Measurements from ENCODE around the gene AVPR2.

AVPR2 gene

GRCh38 chrX:153953892-153954557 lies 49.6 kb downstream of the AVPR2 start (continued):
- TF ChIP-seq ZNF398 (tag by site-specific recombination; IDR thresholded peaks at IDR 0.05) (no peak), ZNF571 (tag by site-specific recombination; IDR thresholded peaks at IDR 0.05) (no peak), ELK4 (IDR thresholded peaks at IDR 0.05; ENCODE audit: borderline replicate concordance, low read depth, low read length) (no peak), HIC1 (tag by site-specific recombination; IDR thresholded peaks at IDR 0.05) (peak; percentile 91), ZNF423 (tag by site-specific recombination; IDR thresholded peaks at IDR 0.05) (no peak), ZNF26 (tag by site-specific recombination; IDR thresholded peaks at IDR 0.05) (no peak), ZBTB17 (tag by site-specific recombination; IDR thresholded peaks at IDR 0.05) (no peak), ZNF488 (tag by site-specific recombination; IDR thresholded peaks at IDR 0.05) (no peak), SCRT2 (tag by site-specific recombination; IDR thresholded peaks at IDR 0.05) (0 out of 2 replicates have a peak, but pooled peaks have one; percentile 1), ZNF707 (tag by site-specific recombination; IDR thresholded peaks at IDR 0.05) (no peak)

- ChIA-PET POLR2A (no interaction called here), CTCF (interaction anchor here (1.0 kb wide), 1 partner anchor 31 kb away, joined by 3 read pairs; no protein-coding TSS in a partner anchor)
Measured at GRCh38 chrX:153954558-153955227, 50.2 kb downstream of the AVPR2 start.

More at GRCh38 chrX:153954558-153955227, 50.2 kb downstream of the AVPR2 start:
- Histone ChIP-seq H3K4me3 (ENCODE audit: low read depth, low read length) (no peak overlapping the region), H3K27ac (ENCODE audit: extremely low read depth, low read depth, low read length) (no peak overlapping the region), H3K9me3 (ENCODE audit: control insufficient read depth, insufficient read depth, low read depth, low read length) (no peaks in the 10 kb centered on the region), H3K4me1 (ENCODE audit: control insufficient read depth, insufficient read depth, low read length) (no peaks in the 10 kb centered on the region; the same call in 1 of the 2 replicates), H3K36me3 (ENCODE audit: control insufficient read depth in 2 of 2, insufficient read depth in 1 of 2, low read length in 2 of 2) (peaks cover 30 to 100% of the 10 kb centered on the region in 2 experiments)
- TF ChIP-seq ZNF148 (tag by site-specific recombination; IDR thresholded peaks at IDR 0.05; ENCODE audit: borderline replicate concordance) (no peak), ZNF600 (tag by site-specific recombination; IDR thresholded peaks at IDR 0.05) (peak; percentile 43; the same call in 1 of the 2 replicates), HIC1 (tag by site-specific recombination; IDR thresholded peaks at IDR 0.05) (peak; percentile 92), ZNF174 (tag by site-specific recombination; IDR thresholded peaks at IDR 0.05) (no peak)
